Frontal cortex (tissue), 4 donors: ENCODE measurements around the gene LGALS4. TPM values are rescaled to one million over a fixed set of nuclear protein-coding genes. Genes with fewer than 3 reads are reported as not detected.
"Not testable (repeated sequence)": the region's sequence is repeated elsewhere in the genome, so short reads cannot be mapped to it uniquely, and the experiment has no call there.

Experiments used
- DNase-seq, 2 donors: peaks; one replicate each; pipeline ENCODE4 v3.0.0; 2012; ENCODE audit warnings: low spot score in 2 of 2
- FAIRE-seq: peaks from 2 replicates; lab custom pipeline; 2012; peaks lifted over from hg19 to GRCh38; lab: Jason Lieb, UNC
- total RNA-seq: library from RNA; depleted of rRNA; stranded (reverse); fragments of >200 nt; gene quantifications from one replicate; pipeline ENCODE4 v1.2.3, GENCODE V29; 2014
- donor health status: control.
- donor health status: control.
- donor health status: control.

LGALS4 gene
- total RNA-seq, 1 donor from 2014 or later = under 0.01 TPM

GRCh38 chr19:38782212-38782611 lies 30.5 kb downstream of the LGALS4 start:
- not testable (repeated sequence) for FAIRE-seq, DNase-seq

- no peak for FAIRE-seq
- DNase-seq = no peak
Observed at GRCh38 chr19:38781058-38781457, 31.7 kb downstream of the LGALS4 start.

- no peak for FAIRE-seq
Observed at GRCh38 chr19:38780443-38780842, 32.3 kb downstream of the LGALS4 start.

GRCh38 chr19:38778733-38779132 lies 34.0 kb downstream of the LGALS4 start:
- DNase-seq (no peak), FAIRE-seq (no peak)

More at GRCh38 chr19:38780443-38780842, 32.3 kb downstream of the LGALS4 start:
- no peak for DNase-seq

- DNase-seq (no peak), FAIRE-seq (no peak)
Observed at GRCh38 chr19:38774181-38774950, 38.4 kb downstream of the LGALS4 start.

GRCh38 chr19:38773469-38774177 lies 39.1 kb downstream of the LGALS4 start, which contains the start of gene LGALS7:
LGALS7 (minus strand) TSS chr19:38773517; CDS start chr19:38773492, 25 bp downstream.
- FAIRE-seq (no peak), DNase-seq (no peak)

GRCh38 chr19:38771569-38771968 lies 41.2 kb downstream of the LGALS4 start:
- FAIRE-seq, DNase-seq: not testable (repeated sequence)

GRCh38 chr19:38770949-38771275 lies 41.8 kb downstream of the LGALS4 start:
- DNase-seq, FAIRE-seq: not testable (repeated sequence)

GRCh38 chr19:38770228-38770948 lies 42.4 kb downstream of the LGALS4 start:
- DNase-seq, FAIRE-seq: not testable (repeated sequence)

GRCh38 chr19:38769635-38770211 lies 43.0 kb downstream of the LGALS4 start:
- no peak for FAIRE-seq
- peak; percentile 72 to 73 for DNase-seq

- no peak for DNase-seq
- no peak for FAIRE-seq
Observed at GRCh38 chr19:38766276-38767047, 46.3 kb downstream of the LGALS4 start.

- DNase-seq = no peak
- no peak for FAIRE-seq
Observed at GRCh38 chr19:38765214-38765613, 47.5 kb downstream of the LGALS4 start.

GRCh38 chr19:38763795-38764220 lies 48.9 kb downstream of the LGALS4 start:
- FAIRE-seq (no peak), DNase-seq (no peak)

GRCh38 chr19:38761884-38762389 lies 50.8 kb downstream of the LGALS4 start:
- DNase-seq, FAIRE-seq: not testable (repeated sequence)

- DNase-seq, FAIRE-seq: not testable (repeated sequence)
Observed at GRCh38 chr19:38760805-38761517, 51.8 kb downstream of the LGALS4 start.

GRCh38 chr19:38759590-38760003 lies 53.1 kb downstream of the LGALS4 start:
- DNase-seq = no peak
- no peak for FAIRE-seq

GRCh38 chr19:38754196-38754595 lies 58.5 kb downstream of the LGALS4 start:
- DNase-seq, FAIRE-seq: not testable (repeated sequence)

- FAIRE-seq, DNase-seq: not testable (repeated sequence)
Observed at GRCh38 chr19:38753783-38754182, 59.0 kb downstream of the LGALS4 start.
